Measurements from ENCODE around the gene KCNK5.

Gene KCNK5

GRCh38 chr6:39214846-39215639 is 14.2 kb downstream of the KCNK5 start:
- DNase-seq, result no peak

- no peak for DNase-seq
Measured at GRCh38 chr6:39214120-39214813, 15.0 kb downstream of the KCNK5 start.

- DNase-seq, result no peak
Measured at GRCh38 chr6:39213195-39213920, 15.9 kb downstream of the KCNK5 start.

- DNase-seq, result no peak
Measured at GRCh38 chr6:39211183-39211582, 18.1 kb downstream of the KCNK5 start.

- DNase-seq, result no peak
Measured at GRCh38 chr6:39210450-39210849, 18.8 kb downstream of the KCNK5 start.

- no peak for DNase-seq
Measured at GRCh38 chr6:39209911-39210310, 19.4 kb downstream of the KCNK5 start.

- no peak for DNase-seq
Measured at GRCh38 chr6:39209360-39209811, 19.9 kb downstream of the KCNK5 start.

GRCh38 chr6:39208223-39208739 is 21.0 kb downstream of the KCNK5 start:
- no peak for DNase-seq

GRCh38 chr6:39207416-39208222 is 21.7 kb downstream of the KCNK5 start:
- no peak for DNase-seq

GRCh38 chr6:39206250-39206721 is 23.0 kb downstream of the KCNK5 start:
- DNase-seq, result no peak

- DNase-seq, result no peak
Measured at GRCh38 chr6:39204646-39205244, 24.5 kb downstream of the KCNK5 start.

- no peak for DNase-seq
Measured at GRCh38 chr6:39204160-39204495, 25.1 kb downstream of the KCNK5 start.

GRCh38 chr6:39203436-39204159 is 25.7 kb downstream of the KCNK5 start:
- no peak for DNase-seq

GRCh38 chr6:39202166-39202565 is 27.1 kb downstream of the KCNK5 start:
- no peak for DNase-seq

GRCh38 chr6:39200498-39201020 is 28.7 kb downstream of the KCNK5 start:
- DNase-seq, result no peak

GRCh38 chr6:39199976-39200375 is 29.3 kb downstream of the KCNK5 start:
- DNase-seq, result no peak

GRCh38 chr6:39199231-39199940 is 29.9 kb downstream of the KCNK5 start:
- no peak for DNase-seq

- no peak for DNase-seq
Measured at GRCh38 chr6:39198528-39198927, 30.7 kb downstream of the KCNK5 start.

GRCh38 chr6:39197922-39198500 is 31.3 kb downstream of the KCNK5 start:
- DNase-seq, result no peak

- no peak for DNase-seq
Measured at GRCh38 chr6:39197521-39197920, 31.8 kb downstream of the KCNK5 start.

Measured in fibroblast of skin of right quadriceps (primary cell).